Measurements from ENCODE around the gene RPL11. TPM values are rescaled to one million over a fixed set of nuclear protein-coding genes. Genes with fewer than 3 reads are reported as not detected.

The RPL11 gene
- total and polyA plus RNA-seq, 10 of the 15 experiments (the other 5 are each of a cell fraction or from before 2014, with no cell fraction given): 968 to 4,611 (median 2,521) TPM

DNA sequence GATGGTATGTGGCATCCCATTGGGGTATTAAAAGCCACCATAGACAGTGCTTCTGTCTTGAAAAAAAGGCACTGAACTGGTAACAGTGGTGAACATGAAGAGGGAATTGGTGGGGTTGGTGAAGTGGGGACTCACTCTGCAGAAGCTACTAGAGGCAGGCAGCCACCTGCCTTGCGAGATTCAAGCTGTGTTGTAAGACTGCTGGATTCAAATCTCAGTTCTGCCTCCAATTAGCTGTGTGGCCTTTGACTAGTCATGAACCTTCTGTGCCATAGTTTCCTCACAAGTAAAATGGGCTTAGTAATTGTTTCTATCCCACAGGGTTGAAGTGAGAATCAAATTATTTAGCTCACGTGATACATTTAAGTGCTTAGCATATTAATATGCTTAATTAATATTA lies 35.1 kb downstream of the RPL11 start:
- FAIRE-seq: peak; percentile 7
- SMC1A ChIA-PET (ENCODE audit: uncharacterized antibody, unreplicated experiment): interaction anchor here (0.7 to 2.6 kb wide), 17 partner anchors 9 to 228 kb away, joined by 3 to 12 read pairs (median 4); partner anchors contain the start of genes ELOA and RPL11
- POLR2A ChIA-PET: interaction anchor here (0.7 to 2.8 kb wide), 11 partner anchors 8 to 172 kb away, joined by 3 to 15 read pairs (median 4); partner anchors contain the start of gene ELOA
- CTCF ChIA-PET: interaction anchor here (1.2 to 3.6 kb wide), 10 partner anchors 8 to 181 kb away, joined by 3 to 34 read pairs (median 7); partner anchors contain the start of gene RPL11
- Histone ChIP-seq H2AFZ (ENCODE audit: control insufficient read depth, low read depth, low read length) (peak overlapping the region; percentile 5), H4K20me1 (ENCODE audit: control insufficient read depth, insufficient read depth) (no peaks in the 10 kb centered on the region), H3K9ac (ENCODE audit: control insufficient read depth, insufficient read depth, low read length) (no peak overlapping the region), H3K36me3 (ENCODE audit: control insufficient read depth in 2 of 2, insufficient read depth in 2 of 2, low read length in 1 of 2) (no peaks in the 10 kb centered on the region), H3K4me3 (no peak overlapping the region), H3K79me2 (ENCODE audit: control insufficient read depth, insufficient read depth, low read length) (peaks cover 6% of the 10 kb centered on the region), H3K4me1 (ENCODE audit: control insufficient read depth, insufficient read depth, low read length) (peaks cover 60% of the 10 kb centered on the region), H3K4me2 (ENCODE audit: control insufficient read depth, insufficient read depth) (peak overlapping the region; percentile 75), H3K27ac (ENCODE audit: control insufficient read depth, insufficient read depth) (peak overlapping the region; percentile 91), H3K27me3 (replicated peaks in 1 of 2; ENCODE audit: control insufficient read depth in 2 of 2, insufficient read depth in 2 of 2, low read length in 1 of 2) (no peaks in the 10 kb centered on the region), H3K9me3 (replicated peaks; ENCODE audit: control insufficient read depth, insufficient read depth, low read length) (no peaks in the 10 kb centered on the region)
- BruUV-seq (replicated peaks): no TSS peak
- TF ChIP-seq EED (IDR thresholded peaks at IDR 0.05; ENCODE audit: low read depth) (no peak), SMAD1 (IDR thresholded peaks at IDR 0.05; ENCODE audit: low read depth, partially characterized antibody) (no peak), SMARCA5 (IDR thresholded peaks at IDR 0.05) (no peak), KDM1A (IDR thresholded peaks at IDR 0.05; ENCODE audit: borderline replicate concordance) (no peak), POLR2AphosphoS2 (IDR thresholded peaks at IDR 0.05; ENCODE audit: low read depth, low read length) (no peak), SIN3A (IDR thresholded peaks at IDR 0.05; ENCODE audit: low read depth, low read length) (no peak), BHLHE40 (IDR thresholded peaks at IDR 0.05; ENCODE audit: borderline replicate concordance in 1 of 2, low read depth in 2 of 2, low read length in 1 of 2) (peak; percentile 34 to 36; a peak in 1 of 4 replicates)
- RAD21 ChIA-PET (ENCODE audit: unreplicated experiment): interaction anchor here (0.8 to 2.7 kb wide), 10 partner anchors 10 to 382 kb away, joined by 3 to 18 read pairs (median 4); partner anchors contain the start of genes ELOA, HNRNPR and RPL11
- DNase-seq (ENCODE audit: low read depth, low spot score): no peak
- in situ Hi-C loops (cut with MboI) (no loop called here), intact Hi-C loops (cut with micrococcal nuclease; ENCODE audit: unreplicated experiment) (loop anchor here (10.0 kb wide), 1 partner anchor 1682 kb away; no protein-coding TSS in a partner anchor)
- peak; percentile 11 for ATAC-seq
- WGBS (ENCODE audit: insufficient coverage, insufficient replicate concordance, low lambda C conversion rate, missing lambda C conversion rate): 72% methylated on average over 2 of the region's 2 CpGs

Measured in GM12878 (cell line).